GM18508 (cell line): ENCODE measurements around the gene RFPL4A.

Experiments used
- ATAC-seq: cut with Tn5 transposase; IDR thresholded peaks from one replicate; pipeline ENCODE4 v1.9.1; 2021; ENCODE audit warnings: moderate number of reproducible peaks; ENCODE audit not compliant: insufficient read depth, unreplicated experiment

Gene RFPL4A

GRCh38 chr19:55801416-55801815 is 42.5 kb downstream of the RFPL4A start:
- ATAC-seq = no peak

GRCh38 chr19:55802281-55802680 is 43.4 kb downstream of the RFPL4A start:
- no peak for ATAC-seq

GRCh38 chr19:55809381-55810058 is 50.6 kb downstream of the RFPL4A start:
- ATAC-seq = no peak

GRCh38 chr19:55811340-55811739 is 52.4 kb downstream of the RFPL4A start:
- no peak for ATAC-seq

GRCh38 chr19:55812449-55812848 is 53.6 kb downstream of the RFPL4A start:
- no peak for ATAC-seq
